ENCODE results near the gene SERINC5.
"Not testable (repeated sequence)": the region's sequence is repeated elsewhere in the genome, so short reads cannot be mapped to it uniquely, and the experiment has no call there.

SERINC5 gene

GRCh38 chr5:80225934-80226326 lies 29.9 kb downstream of the SERINC5 start:
- no peak for DNase-seq

GRCh38 chr5:80225189-80225933 lies 30.5 kb downstream of the SERINC5 start:
- no peak for DNase-seq

- DNase-seq, result no peak
These were observed 32.3 kb downstream of the SERINC5 start for GRCh38 chr5:80223561-80223960.

- no peak for DNase-seq
These were observed 35.5 kb downstream of the SERINC5 start for GRCh38 chr5:80220245-80220897.

GRCh38 chr5:80219391-80219790 lies 36.5 kb downstream of the SERINC5 start:
- peak in 1 of 2 experiments; percentile 13 for DNase-seq

GRCh38 chr5:80217667-80218066 lies 38.2 kb downstream of the SERINC5 start:
- no peak for DNase-seq

GRCh38 chr5:80216753-80217596 lies 38.9 kb downstream of the SERINC5 start:
- peak; percentile 84 to 91 for DNase-seq

GRCh38 chr5:80216096-80216495 lies 39.8 kb downstream of the SERINC5 start:
- no peak for DNase-seq

- DNase-seq, result no peak
These were observed 40.3 kb downstream of the SERINC5 start for GRCh38 chr5:80215523-80215922.

GRCh38 chr5:80213466-80213865 lies 42.4 kb downstream of the SERINC5 start:
- no peak for DNase-seq

- no peak for DNase-seq
These were observed 43.6 kb downstream of the SERINC5 start for GRCh38 chr5:80212171-80212667.

- DNase-seq, result no peak
These were observed 44.5 kb downstream of the SERINC5 start for GRCh38 chr5:80211327-80211726.

- DNase-seq, result no peak
These were observed 45.8 kb downstream of the SERINC5 start for GRCh38 chr5:80210014-80210413.

GRCh38 chr5:80208381-80208780 lies 47.5 kb downstream of the SERINC5 start:
- no peak for DNase-seq

- DNase-seq, result peak in 1 of 2 experiments; percentile 1
These were observed 48.0 kb downstream of the SERINC5 start for GRCh38 chr5:80207832-80208231.

- no peak for DNase-seq
These were observed 49.6 kb downstream of the SERINC5 start for GRCh38 chr5:80206282-80206681.

GRCh38 chr5:80205846-80206245 lies 50.0 kb downstream of the SERINC5 start:
- DNase-seq, result no peak

GRCh38 chr5:80204808-80205614 lies 50.8 kb downstream of the SERINC5 start:
- no peak for DNase-seq

- DNase-seq, result not testable (repeated sequence)
These were observed 54.1 kb downstream of the SERINC5 start for GRCh38 chr5:80201763-80202162.

GRCh38 chr5:80198920-80199319 lies 56.9 kb downstream of the SERINC5 start:
- DNase-seq, result no peak

- DNase-seq, result no peak
These were observed 57.4 kb downstream of the SERINC5 start for GRCh38 chr5:80198399-80198798.

GRCh38 chr5:80195837-80196400 lies 59.9 kb downstream of the SERINC5 start:
- no peak for DNase-seq
